Measurements from ENCODE around the gene ZSCAN30. TPM values are rescaled to one million over a fixed set of nuclear protein-coding genes. Genes with fewer than 3 reads are reported as not detected.
"Not testable (repeated sequence)": the region's sequence is repeated elsewhere in the genome, so short reads cannot be mapped to it uniquely, and the experiment has no call there.

ZSCAN30 gene
- total RNA-seq, 1 donor from 2014 or later = 24.0 TPM

- no peak for DNase-seq (ENCODE audit: low read depth)
These were observed 53.3 kb downstream of the ZSCAN30 start for GRCh38 chr18:35236571-35237363.

- peak; percentile 65 for DNase-seq (ENCODE audit: low read depth)
These were observed 59.0 kb downstream of the ZSCAN30 start for GRCh38 chr18:35231052-35231451.

- no peak for DNase-seq (ENCODE audit: low read depth)
These were observed 62.8 kb downstream of the ZSCAN30 start for GRCh38 chr18:35227254-35227653.

GRCh38 chr18:35223797-35224196 is 66.2 kb downstream of the ZSCAN30 start:
- no peak for DNase-seq (ENCODE audit: low read depth)

- DNase-seq (ENCODE audit: low read depth) = no peak
These were observed 69.6 kb downstream of the ZSCAN30 start for GRCh38 chr18:35220424-35220823.

GRCh38 chr18:35219331-35219730 is 70.7 kb downstream of the ZSCAN30 start:
- DNase-seq (ENCODE audit: low read depth) = not testable (repeated sequence)

GRCh38 chr18:35216611-35217010 is 73.4 kb downstream of the ZSCAN30 start:
- not testable (repeated sequence) for DNase-seq (ENCODE audit: low read depth)

GRCh38 chr18:35215026-35215425 is 75.0 kb downstream of the ZSCAN30 start:
- no peak for DNase-seq (ENCODE audit: low read depth)

- not testable (repeated sequence) for DNase-seq (ENCODE audit: low read depth)
These were observed 84.1 kb downstream of the ZSCAN30 start for GRCh38 chr18:35205746-35206458.

GRCh38 chr18:35205199-35205712 is 84.8 kb downstream of the ZSCAN30 start:
- no peak for DNase-seq (ENCODE audit: low read depth)

GRCh38 chr18:35203067-35203466 is 87.0 kb downstream of the ZSCAN30 start:
- DNase-seq (ENCODE audit: low read depth) = peak; percentile 8

- DNase-seq (ENCODE audit: low read depth) = no peak
These were observed 88.6 kb downstream of the ZSCAN30 start for GRCh38 chr18:35201256-35201931.

Other genes with a start within 250 kb of the ZSCAN30 start
- gene MAPRE2, start 248.8 kb downstream of the ZSCAN30 start, total RNA-seq = 3.8 and 10.0 TPM in 2 replicates
- 13.9 and 24.5 TPM in 2 replicates for gene ZNF397, start 49.2 kb downstream of the ZSCAN30 start, total RNA-seq
- gene ZNF24, start 54.2 kb upstream of the ZSCAN30 start, total RNA-seq = 54.0 and 55.5 TPM in 2 replicates
- 2.1 and 6.0 TPM in 2 replicates for gene ZNF396, start 87.1 kb upstream of the ZSCAN30 start, total RNA-seq
- 4.7 and 6.2 TPM in 2 replicates for gene INO80C, start 207.7 kb upstream of the ZSCAN30 start, total RNA-seq

All from renal cortical epithelial cell (primary cell).